HG03097 (cell line): ENCODE results near the gene ANTKMT.

ENCODE experiments used
- ATAC-seq: cut with Tn5 transposase; IDR thresholded peaks from one replicate; pipeline ENCODE4 v1.9.1; 2021; ENCODE audit not compliant: unreplicated experiment, low FRiP score

The ANTKMT gene

DNA sequence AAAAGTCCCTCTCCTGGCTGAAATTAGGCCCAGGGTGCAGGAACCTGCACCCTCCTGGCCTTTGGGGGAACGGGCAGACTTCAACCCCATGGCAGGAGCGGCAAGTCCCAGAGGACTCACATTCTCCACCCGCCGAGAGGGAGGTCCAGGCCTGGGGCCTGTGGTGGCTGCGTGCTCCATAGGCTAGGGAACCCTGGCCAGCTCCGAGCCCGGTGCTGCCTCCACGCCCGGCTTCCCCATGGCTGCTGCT, 5.2 kb downstream of the ANTKMT start:
- ATAC-seq = no peak

DNA sequence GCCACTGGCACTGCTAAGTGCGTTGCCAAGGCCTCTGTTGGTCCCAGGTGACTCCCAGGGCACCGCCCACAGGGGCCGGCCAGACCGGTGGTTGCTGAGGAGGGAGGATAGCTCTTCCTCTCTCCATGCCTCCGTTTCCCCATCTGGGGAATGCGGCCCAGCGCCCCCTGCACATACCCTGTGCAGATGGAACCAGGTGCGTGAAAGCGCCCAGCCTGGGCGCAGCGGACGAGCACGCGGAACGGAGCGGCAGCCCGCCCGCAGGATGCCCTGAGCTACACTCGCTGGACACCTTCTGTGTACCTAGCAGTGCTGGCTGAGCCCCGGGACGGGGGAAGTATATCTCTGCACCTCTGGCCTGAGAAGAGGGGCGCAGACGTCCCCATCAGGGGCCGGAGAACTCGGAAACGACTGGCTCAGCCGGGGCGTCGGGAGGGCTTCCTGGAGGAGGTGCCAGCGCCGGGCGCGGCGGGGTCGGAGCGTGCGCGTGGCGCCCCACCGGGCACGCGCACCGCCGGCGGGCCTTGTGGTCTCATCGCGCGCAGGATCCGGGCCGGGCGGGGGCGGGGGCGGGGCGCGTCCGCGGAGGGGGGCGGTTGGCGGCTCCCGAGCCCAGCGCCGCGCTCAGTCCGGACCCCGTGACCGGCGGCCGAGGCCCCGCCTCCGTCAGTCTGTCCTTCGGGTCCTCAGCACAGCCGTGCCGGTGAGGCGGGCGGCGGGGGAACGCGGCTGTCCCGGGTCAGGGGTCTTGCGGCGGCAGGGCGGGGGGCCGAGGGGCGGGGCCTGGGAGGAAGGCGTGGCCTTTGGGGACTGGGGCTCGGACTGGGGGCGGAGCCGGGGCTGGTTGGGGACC, 5.7 kb downstream of the ANTKMT start, which contains the start of the genes CCDC78 and HAGHL:
Gene CCDC78 (minus strand): TSS at position 6 of the 853 bp plus-strand sequence. CDS start 76 bp downstream, outside the sequence.
Gene HAGHL (plus strand): TSS at position 669 of the 853 bp plus-strand sequence. CDS start 404 bp downstream, outside the sequence.
- ATAC-seq = no peak

DNA sequence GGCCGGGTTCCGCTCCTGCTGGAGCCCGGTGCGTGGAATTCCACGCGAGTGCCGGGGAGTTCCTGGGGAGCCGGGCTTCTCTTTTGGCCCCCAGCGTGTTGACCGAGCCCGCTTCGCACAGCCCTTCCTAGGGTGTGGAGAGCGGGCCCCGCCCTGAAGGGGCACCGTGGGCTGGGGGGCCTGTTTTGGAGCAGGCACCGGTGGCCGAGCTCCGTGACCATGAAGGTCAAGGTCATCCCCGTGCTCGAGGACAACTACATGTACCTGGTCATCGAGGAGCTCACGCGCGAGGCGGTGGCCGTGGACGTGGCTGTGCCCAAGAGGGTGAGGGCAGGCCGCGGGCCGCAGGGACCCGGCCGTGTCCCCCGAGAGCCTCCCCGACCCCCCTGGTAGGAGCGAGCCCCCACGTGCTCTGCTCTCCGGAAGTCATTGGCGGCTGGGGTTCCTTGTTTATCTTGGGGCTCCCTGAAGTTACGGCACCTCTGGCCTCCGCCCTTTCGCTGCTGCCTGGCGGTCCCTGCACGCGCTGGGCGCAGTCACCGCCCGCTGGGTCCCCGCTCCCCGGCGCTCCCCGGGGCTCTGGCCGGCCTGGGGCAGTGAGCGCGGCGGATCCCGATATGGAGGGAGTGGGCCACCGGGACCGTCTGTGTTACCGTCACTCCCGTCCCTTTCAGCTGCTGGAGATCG, 6.5 kb downstream of the ANTKMT start:
- ATAC-seq = no peak

DNA sequence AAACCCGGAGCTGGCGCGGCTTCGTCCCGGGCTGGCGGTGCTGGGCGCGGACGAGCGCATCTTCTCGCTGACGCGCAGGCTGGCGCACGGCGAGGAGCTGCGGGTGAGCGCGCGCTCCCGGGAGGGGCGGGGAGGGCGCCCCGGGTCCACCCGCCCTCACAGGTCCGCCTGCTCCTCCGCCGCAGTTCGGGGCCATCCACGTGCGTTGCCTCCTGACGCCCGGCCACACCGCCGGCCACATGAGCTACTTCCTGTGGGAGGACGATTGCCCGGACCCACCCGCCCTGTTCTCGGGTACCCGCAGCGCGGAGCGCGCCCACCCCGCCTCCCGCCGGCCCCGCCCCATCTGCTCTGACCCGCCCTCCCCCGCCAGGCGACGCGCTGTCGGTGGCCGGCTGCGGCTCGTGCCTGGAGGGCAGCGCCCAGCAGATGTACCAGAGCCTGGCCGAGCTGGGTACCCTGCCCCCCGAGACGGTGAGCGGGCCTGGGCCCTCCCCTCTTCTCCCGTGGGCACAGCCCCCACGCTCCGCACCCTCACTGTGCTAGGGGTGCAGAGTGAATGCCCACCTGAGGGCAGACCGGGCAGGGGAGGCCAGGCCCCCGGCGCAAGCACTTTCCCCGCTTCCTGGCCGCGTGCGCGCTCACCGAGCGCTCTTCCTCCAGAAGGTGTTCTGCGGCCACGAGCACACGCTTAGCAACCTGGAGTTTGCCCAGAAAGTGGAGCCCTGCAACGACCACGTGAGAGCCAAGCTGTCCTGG, 7.4 kb downstream of the ANTKMT start:
- peak; percentile 25 for ATAC-seq

DNA sequence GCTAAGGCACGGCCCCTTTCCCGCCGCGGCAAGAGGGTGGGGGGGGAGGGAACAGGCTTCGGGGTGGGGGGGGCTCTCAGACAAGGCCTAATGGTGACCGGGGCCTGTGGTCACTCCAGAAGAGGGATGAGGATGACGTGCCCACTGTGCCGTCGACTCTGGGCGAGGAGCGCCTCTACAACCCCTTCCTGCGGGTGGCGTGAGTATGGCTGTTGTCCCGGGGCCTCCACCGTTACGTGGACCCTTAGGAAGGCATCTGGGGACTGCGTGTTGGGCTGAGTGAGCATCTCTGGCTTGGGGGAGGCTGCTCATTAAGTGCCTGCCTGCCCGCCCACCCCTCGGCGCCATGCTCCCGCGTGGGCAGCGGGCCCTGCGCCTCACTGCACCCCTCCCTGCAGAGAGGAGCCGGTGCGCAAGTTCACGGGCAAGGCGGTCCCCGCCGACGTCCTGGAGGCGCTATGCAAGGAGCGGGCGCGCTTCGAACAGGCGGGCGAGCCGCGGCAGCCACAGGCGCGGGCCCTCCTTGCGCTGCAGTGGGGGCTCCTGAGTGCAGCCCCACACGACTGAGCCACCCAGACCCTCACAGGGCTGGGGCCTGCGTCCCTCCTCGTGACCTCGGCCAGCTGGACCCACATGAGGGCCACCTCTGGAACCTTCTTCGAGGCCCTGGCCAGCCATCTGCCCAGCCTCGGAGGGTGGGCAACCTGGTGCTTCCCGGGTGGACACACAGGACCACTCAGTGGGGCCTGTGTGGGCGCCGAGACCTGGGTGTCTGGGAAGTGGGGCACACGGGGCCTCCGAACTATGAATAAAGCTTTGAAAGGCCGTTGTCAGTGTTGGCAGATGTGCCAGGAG, 8.2 kb downstream of the ANTKMT start:
- no peak for ATAC-seq

DNA sequence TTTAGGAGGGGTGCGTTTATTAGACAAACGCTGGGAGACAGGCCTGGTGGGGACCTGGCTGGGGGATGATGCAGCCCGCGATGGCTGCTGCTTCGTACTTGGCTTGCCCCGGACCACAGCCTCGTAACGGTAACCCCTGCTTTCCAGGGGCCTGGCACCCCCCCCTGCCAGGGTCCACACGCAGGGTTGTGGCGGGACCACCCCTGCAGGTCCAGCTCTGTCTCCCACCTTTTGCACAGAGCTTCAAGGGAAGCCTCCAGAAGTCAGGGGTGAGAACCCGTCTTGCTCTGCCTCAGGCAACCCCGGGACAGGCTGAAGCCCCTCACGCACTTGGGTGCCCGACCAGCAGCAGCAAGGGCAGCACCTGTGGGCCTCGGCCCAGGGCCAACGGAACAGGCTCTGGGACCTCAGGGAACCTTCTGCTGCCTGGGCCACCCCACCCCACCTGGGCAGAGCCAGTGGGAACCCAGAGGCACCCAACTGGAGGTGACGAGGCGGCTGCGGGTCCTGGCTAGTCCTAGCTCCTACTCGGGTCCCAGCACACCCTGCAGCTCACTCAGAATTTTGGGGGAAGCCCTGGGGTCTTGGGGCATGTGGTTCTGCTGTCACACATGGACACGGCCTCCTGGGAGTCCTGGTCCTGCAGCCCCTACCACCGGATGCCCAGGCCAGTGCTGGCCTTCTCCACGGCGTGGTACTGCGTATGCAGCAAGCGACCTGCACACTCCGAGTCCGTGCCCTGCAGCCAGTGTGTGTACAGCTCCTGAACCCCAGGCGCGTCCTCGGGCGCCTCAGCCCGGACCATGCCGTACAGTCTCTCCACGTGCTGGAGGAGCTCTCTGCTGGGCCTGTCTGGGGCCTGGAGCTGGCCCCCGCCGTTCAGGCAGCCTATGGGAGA, 9.1 kb downstream of the ANTKMT start:
- no peak for ATAC-seq

DNA sequence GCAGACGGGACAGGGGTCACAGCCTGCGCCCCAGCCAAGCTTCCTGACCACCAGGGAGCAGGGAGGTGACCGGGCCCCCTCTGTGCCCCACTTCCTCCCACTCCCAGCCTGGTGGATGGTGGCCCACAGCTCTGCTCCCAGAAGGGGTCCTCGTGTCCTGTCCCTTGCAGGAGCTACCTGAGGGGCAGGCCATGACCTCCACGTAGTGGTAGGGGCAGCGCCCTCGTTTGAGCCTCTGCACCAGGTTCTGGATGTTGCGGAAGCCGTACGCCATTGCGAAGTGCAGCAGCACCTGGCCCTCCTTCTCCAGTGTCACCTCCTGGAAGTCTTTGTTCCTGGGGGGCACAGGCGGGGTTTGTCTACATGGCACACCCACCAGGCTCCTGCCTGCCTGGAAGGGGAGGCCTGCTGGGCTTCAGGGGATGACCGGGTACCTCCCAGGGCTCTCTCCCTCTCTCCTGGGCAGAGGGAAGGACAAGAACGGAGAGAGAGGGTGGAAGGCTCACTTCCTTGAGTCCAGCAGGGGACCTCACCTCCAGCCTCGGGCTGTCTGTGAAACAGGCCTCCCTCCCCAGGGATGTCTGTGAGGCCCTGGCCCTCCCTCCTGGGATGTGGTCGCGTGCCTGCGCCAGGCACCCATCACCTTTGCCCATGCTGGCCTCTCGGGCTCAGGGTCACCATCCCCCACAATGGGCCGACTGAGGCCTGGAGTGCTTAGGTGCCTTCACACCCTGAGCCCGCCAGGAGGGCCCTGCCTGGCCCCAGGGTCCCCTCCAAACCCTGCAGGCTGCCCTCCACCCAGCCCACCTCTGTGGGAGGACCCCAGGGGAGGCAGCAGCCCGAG, 9.9 kb downstream of the ANTKMT start:
- no peak for ATAC-seq

DNA sequence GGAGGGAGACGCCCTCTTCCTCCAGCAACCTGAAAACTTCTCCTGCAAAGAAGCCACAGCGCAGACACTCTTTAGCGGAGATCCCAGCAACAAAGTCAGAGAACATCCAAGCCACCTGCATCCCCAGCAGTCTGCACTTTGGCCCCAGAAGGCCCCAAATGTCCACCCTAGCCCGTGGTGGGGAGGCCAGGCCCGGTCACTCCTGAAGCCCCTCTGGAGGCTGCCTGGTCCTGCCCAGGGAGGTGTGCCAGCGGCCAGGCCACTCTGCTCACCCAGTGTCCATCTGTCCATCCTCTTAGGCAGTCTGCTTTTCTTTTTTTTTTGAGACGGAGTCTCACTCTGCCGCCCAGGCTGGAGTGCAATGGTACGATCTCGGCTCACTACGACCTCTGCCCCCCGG, 11.4 kb downstream of the ANTKMT start:
- ATAC-seq = no peak

DNA sequence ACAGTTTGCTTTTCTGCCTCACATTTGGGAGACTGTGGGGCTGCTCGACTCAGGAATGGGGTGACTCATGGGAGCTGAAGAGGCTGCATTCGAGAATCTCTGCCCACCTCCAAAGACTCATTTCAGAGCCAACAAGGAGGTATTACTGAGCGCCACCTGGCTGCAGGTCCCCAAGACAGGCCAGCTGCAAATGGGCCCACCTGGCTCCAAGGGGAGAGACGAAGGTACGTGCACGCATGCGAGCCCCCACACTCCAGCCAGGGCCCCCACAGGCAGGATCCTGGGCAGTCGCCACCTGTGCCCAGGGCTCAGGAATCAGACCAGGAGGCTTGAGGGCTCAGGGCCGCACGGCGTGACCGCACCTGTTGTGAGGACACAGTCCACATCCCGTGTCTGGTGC, 12.0 kb downstream of the ANTKMT start:
- ATAC-seq = no peak

DNA sequence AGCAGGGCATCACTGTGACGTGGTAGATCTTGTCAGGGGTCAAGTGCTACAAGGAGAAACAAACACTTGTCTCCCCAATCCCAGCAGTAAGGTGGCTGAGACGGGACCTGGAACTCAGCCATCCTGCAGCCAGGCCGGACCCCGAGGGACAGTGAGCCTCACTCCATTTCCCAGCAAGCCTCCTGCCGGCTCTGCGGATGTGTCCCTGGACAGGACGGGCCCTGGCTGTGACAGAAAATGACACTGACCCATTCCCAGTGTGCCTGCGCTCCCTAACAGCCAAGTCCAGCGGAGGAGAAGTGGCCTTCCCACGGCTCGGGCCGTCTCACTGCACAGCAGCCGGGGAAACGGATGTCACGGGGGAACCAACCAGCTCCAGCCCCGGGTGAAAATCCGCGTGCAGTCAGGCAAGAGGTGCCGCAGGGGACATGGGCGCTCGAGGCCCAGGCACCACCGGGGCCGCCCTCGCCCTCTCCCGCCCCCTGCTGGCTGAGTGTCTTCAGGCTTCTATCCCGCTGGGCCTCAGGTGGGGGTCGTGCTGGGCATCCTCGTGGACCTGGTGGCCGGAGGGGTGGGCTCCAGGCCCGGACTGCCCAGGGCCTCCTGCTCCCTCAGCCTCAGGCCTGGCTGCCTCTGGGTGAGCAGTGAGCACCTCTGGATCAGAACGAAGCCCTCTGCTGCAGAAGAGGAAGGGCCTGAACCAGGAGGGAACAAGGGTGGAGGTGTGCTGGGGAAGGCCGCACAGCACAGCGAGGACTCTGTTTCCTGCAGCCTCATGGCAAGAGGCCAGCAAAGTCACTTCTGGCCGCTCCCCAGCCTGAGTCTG, 12.6 kb downstream of the ANTKMT start:
- no peak for ATAC-seq

DNA sequence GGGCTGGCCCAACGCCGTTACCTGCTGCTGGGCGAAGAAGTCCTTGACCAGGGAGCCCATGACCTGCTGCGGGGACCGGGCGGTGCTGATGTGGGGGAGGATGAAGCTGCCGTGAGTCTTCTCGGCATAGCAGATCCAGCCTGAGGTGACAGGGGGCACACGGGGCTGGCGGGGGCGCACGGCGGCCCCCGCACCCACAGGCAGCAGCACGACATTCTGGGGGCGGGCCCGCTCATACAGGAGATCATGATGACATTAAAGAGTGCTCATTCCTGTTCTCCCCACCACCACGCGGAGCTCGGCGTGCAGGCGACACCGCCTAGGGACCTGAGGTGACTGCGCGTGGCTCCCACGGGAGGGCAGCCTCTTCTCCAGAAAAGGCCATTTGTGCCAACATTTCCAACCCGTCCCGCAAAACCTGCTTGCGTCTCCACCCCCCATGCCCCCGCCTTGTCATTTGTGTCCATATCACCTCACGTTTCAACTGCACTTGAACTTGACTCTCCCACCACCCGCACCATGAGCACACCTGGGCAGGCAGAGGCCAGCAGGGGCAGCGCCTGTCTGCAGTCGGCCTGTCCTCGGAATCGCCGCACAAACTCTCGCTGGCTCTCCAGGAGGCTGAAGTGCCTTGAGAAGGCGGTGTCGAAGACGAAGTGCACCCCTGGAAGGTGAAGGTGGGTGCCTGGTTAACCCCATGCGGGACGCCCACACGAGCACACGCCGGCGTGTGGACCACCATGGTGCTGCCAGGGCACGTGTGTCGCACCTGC, 13.4 kb downstream of the ANTKMT start:
- no peak for ATAC-seq

DNA sequence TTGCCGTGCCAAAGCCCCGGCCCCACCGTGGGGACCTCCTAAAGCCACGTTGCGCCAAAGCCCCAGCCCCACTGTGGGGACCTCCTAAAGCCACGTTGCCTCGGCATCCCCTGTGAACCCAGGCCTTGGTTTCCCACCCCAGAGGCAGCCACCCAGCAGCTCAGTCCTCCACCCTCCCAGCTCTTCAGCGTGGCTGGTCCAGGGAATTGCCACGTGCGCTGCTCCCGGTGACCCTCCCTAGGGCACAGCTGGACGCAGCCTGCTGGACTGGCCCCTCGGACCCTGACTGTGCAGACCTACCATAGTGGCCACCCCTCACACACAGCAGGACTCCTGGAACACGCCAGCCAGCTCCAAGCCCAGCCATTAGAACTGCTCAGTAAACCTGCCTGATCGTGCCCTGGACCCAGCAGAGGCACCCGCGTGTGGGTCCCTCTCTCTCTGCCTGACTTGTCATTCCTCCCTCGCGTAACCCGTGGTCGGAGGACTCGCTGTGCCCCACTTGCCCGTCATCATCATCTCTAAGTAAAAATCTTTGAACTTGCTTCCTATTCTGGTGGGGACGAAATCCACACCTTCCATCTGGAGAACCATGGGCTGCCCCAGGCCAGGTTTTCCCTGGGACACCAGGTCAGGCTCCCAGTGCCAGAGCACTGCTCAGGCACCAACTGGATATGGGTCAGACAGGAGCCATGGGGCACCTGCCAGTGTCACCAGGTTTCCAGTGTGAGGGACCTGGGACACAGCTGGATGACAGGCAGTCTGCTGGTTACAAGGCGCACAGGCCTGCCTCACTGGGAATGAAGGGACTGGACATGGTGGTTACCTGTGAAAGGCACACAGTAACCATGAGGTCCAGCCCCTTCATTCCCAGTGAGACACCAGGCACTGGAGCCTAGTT, 14.3 kb downstream of the ANTKMT start:
- ATAC-seq = no peak

DNA sequence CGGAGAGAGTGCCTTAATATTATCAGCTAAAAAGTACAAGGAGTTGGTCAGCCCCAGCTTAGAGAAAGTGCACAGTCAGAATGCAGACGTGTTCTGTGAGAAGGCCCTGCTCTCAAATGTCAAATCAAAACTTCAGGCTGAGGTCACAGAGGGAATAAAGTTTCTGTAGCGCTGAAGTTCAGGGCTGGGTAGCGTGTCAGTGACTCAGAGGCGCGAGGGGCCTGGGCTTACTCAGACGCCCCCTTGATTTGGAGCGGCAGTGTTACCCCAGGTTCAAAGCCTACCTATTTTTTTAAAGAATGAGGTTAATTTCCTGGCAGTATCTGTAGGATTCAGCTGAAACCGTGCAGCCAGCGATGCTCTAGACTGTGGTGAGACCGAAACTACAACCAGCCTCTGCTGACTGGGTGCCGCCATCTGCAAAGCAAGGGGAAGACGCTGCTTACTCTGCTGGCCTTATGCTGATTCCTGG, 15.1 kb downstream of the ANTKMT start:
- no peak for ATAC-seq

DNA sequence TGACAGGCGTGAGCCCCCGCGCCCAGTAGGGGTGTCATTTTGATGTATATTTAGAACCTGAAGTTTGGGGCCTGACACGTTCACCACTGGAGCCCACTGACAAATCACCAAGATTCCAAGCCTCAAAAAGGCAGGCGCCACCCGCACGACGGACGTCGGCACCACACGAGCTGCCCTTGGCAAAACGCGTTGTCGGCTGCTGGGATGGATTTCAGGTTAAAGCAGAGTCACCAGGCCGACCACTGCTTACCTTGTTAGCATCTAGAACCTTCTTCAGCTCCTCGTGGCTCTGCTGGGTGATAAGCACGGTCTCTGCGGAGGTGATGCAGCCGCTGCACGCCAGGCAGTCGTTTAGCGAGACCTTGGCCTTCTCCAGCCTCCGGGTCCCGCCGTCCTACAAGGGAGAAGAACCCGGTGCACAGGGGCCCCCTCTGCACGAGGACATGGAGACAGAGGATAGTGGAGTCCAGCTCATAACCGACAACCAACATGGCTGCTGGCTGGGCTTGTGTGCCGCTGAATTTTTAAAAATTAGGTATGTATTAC, 16.1 kb downstream of the ANTKMT start:
- no peak for ATAC-seq

DNA sequence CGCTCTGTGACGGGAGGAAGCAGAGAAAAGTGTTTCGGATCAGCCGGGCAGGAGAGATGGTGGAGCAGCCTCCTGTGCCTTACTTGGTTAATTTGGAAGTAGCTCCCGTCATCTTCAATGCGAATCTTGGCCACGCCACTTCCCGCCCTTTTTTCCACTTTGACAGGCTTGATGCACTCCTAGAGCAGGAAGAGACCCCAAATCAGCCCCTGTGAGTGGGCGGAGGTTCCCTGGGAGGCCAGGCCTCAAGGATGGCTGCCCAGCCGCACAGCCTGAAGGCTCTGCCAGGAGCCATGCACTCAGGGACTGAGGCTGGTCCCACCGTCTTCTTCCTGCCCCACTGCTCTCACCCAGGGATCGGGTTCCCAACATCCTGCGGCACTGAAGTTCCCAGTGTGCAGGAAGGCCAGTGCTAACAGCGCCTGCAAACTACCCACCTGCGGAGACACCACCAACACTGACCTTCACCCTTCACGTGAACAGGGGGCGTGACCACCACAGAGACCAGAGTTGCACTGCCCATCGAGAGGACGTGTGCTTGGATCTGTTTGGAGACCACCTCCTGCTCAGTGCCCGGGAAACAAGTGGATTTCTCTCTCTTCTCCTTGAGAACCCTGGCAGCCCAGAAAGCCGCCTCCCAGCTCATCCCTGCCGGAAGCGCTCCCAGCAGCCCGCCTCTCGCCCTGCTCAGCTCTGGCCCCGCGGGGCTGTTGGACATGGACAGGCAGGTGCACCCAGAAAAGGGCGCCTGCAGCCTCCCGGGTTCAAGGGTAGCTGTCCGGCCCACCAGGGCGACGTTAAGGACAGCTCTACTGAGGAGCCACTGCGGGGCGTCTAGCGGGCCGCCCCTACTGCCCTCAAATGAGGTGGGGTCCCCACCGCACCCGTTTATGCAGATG, 18.9 kb downstream of the ANTKMT start:
- ATAC-seq = no peak
